HepG2 (cell line): Measurements from ENCODE around the gene APOLD1. TPM values are rescaled to one million over a fixed set of nuclear protein-coding genes. Genes with fewer than 3 reads are reported as not detected.

ENCODE experiments used
- GLI4 ChIP-seq: sonication (generic); formaldehyde crosslinking; IDR thresholded peaks from 2 replicates; pipeline ENCODE4 v1.5.1; 2020; ENCODE audit warnings: missing genetic modification reagents, mild to moderate bottlenecking, moderate library complexity, borderline replicate concordance
- GPN1 ChIP-seq: sonication (generic); formaldehyde crosslinking; IDR thresholded peaks from 2 replicates; pipeline ENCODE4 v1.5.1; 2020; ENCODE audit warnings: missing genetic modification reagents, borderline replicate concordance
- HOXA3 ChIP-seq: sonication (generic); formaldehyde crosslinking; IDR thresholded peaks from 2 replicates; pipeline ENCODE4 v1.5.0; 2020; ENCODE audit warnings: missing genetic modification reagents
- ISX ChIP-seq: sonication (generic); formaldehyde crosslinking; conservative IDR thresholded peaks from 2 replicates; pipeline ENCODE4 v1.5.0; 2020; ENCODE audit warnings: missing genetic modification reagents
- SNAI1 ChIP-seq: sonication (generic); formaldehyde crosslinking; IDR thresholded peaks from 2 replicates; pipeline ENCODE4 v1.5.0; 2020; ENCODE audit warnings: mild to moderate bottlenecking, missing genetic modification reagents, borderline replicate concordance
- ZC3H13 ChIP-seq: sonication (generic); formaldehyde crosslinking; IDR thresholded peaks from 2 replicates; pipeline ENCODE4 v1.8.1; 2023; ENCODE audit warnings: mild to moderate bottlenecking, missing genetic modification reagents, moderate library complexity
- ZNF512B ChIP-seq: sonication (generic); formaldehyde crosslinking; IDR thresholded peaks from 2 replicates; pipeline ENCODE4 v1.5.1; 2020; ENCODE audit warnings: missing genetic modification reagents, mild to moderate bottlenecking, borderline replicate concordance
- ZNF639 ChIP-seq: conservative IDR thresholded peaks from 2 replicates; pipeline ENCODE4 v1.6.1; 2018; ENCODE audit warnings: missing genetic modification reagents
- ZNF646 ChIP-seq: sonication (generic); formaldehyde crosslinking; IDR thresholded peaks from 2 replicates; pipeline ENCODE4 v1.9.0; 2021; ENCODE audit warnings: mild to moderate bottlenecking, missing genetic modification reagents
- polyA plus RNA-seq, 8 experiments: library from polyadenylated mRNA; depleted of rRNA in 3 of 8; stranded (reverse) in 7 of 8; unstranded in 1 of 8; fragments of >200 nt; fragmentation: Illumina TruSeq in 4 of 8; extraction: Trizol in 4 of 8; gene quantifications; 2 replicates each; pipeline versions ENCODE4 v1.2.1 to v1.2.3, GENCODE V29; 2011 to 2016; ENCODE audit warnings: low read depth in 4 of 8, missing spikeins in 1 of 8, mixed read lengths in 1 of 8; ENCODE audit not compliant: insufficient read depth in 1 of 8
- total RNA-seq, 5 experiments: library from RNA; depleted of rRNA; stranded (reverse); fragments of >200 nt; fragmentation: Illumina TruSeq; extraction: Trizol; gene quantifications; 2 replicates each; pipeline ENCODE4 v1.2.3, GENCODE V29; 2016; ENCODE audit warnings: low read depth in 1 of 5
- TF ChIP-seq, protein P1 (sequence below): sonication (generic); formaldehyde crosslinking; IDR thresholded peaks from 2 replicates; pipeline ENCODE4 v1.9.0; 2021; ENCODE audit warnings: missing genetic modification reagents, borderline replicate concordance
- TF ChIP-seq, protein P2 (sequence below): IDR thresholded peaks from 2 replicates; pipeline ENCODE4 v1.6.1; 2016; ENCODE audit warnings: mild to moderate bottlenecking, missing biosample characterization, missing genetic modification reagents

Gene APOLD1
- total and polyA plus RNA-seq, 2 of the 13 experiments (the other 11 are each of a cell fraction or from before 2014, with no cell fraction given): 0.20 to 0.84 TPM

DNA sequence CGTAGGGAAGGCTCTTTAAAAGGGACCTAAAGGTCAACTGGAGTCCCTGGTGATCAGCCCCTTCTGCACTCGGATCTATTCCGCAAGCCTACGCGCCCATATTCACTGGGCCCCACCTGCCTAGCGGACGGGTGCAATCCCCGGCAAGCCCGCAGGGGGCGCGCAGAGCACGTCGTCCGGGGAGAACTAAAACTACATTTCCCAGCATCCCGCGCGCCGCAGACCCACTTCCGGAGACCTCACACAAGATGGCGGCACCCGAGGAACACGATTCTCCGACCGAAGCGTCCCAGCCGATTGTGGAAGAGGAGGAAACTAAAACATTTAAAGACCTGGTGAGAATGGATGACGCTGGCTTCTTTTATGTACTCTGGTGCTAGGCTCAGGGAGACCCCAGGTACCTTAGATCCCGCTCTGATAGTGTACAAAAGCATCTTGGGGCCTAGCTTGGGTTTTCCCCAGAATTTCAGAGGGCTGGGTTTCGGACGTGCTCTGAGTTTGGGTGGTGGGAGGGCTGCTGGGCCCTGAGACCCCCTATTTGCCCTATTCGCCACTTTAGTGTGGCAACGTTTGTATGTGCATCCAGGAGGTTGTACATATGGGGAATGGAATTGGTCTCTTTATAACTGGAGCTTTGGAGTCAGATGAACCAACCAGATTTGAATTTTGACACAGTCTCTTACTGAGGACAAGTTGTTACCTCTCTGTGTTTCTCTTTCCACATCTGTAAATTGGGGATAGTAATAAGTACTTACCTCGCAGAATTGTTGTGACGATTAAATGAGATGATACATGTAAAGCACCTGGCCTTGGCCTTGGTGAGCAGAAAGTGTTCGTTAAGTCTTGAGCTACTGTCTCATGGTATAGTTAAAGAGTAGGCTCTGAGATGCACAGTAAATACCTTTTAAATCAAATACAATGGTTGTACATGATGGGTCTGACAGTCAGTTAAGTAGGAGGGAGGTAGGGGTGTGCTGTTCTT, 28.0 kb downstream of the APOLD1 start, which contains the start of gene DDX47 (continued):
- TF ChIP-seq GPN1 (CRISPR knock-in tag): no peak
- no peak for TF ChIP-seq SNAI1
- TF ChIP-seq ZNF646 (CRISPR knock-in tag): no peak; the same call in 1 of the 2 replicates
- TF ChIP-seq GLI4 (CRISPR knock-in tag): peak; percentile 67; the same call in 1 of the 2 replicates
- no peak; the same call in 1 of the 2 replicates for TF ChIP-seq ZNF639 (CRISPR knock-in tag)
- TF ChIP-seq ISX (CRISPR knock-in tag): no peak
- TF ChIP-seq HOXA3 (CRISPR knock-in tag): peak; percentile 96
- TF ChIP-seq ZC3H13: no peak
- TF ChIP-seq, protein P1, sequence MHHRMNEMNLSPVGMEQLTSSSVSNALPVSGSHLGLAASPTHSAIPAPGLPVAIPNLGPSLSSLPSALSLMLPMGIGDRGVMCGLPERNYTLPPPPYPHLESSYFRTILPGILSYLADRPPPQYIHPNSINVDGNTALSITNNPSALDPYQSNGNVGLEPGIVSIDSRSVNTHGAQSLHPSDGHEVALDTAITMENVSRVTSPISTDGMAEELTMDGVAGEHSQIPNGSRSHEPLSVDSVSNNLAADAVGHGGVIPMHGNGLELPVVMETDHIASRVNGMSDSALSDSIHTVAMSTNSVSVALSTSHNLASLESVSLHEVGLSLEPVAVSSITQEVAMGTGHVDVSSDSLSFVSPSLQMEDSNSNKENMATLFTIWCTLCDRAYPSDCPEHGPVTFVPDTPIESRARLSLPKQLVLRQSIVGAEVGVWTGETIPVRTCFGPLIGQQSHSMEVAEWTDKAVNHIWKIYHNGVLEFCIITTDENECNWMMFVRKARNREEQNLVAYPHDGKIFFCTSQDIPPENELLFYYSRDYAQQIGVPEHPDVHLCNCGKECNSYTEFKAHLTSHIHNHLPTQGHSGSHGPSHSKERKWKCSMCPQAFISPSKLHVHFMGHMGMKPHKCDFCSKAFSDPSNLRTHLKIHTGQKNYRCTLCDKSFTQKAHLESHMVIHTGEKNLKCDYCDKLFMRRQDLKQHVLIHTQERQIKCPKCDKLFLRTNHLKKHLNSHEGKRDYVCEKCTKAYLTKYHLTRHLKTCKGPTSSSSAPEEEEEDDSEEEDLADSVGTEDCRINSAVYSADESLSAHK (CRISPR knock-in tag): no peak
- no peak for TF ChIP-seq ZNF512B
- TF ChIP-seq, protein P2, sequence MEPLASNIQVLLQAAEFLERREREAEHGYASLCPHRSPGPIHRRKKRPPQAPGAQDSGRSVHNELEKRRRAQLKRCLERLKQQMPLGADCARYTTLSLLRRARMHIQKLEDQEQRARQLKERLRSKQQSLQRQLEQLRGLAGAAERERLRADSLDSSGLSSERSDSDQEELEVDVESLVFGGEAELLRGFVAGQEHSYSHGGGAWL (CRISPR knock-in tag): peak; percentile 69; the same call in 1 of the 2 replicates
